Astrocyte (in vitro differentiated cells and primary cell): Measurements from ENCODE around the gene MTHFD1. TPM values are rescaled to one million over a fixed set of nuclear protein-coding genes. Genes with fewer than 3 reads are reported as not detected.

ENCODE experiments used
- DNase-seq: peaks from one replicate; pipeline ENCODE4 v3.0.0-alpha.2; 2010; ENCODE audit warnings: low read depth
- FAIRE-seq: peaks from 2 replicates; lab custom pipeline; 2011; peaks lifted over from hg19 to GRCh38; lab: Jason Lieb, UNC
- H2AFZ ChIP-seq: 2 replicates; pipeline ENCODE4 v1.6.0; 2012; ENCODE audit warnings: low read depth, low read length, inconsistent platforms
- H3K27ac ChIP-seq: 2 replicates; pipeline ENCODE4 v1.5.1; 2011; ENCODE audit warnings: low read depth, low read length, inconsistent platforms
- H3K27me3 ChIP-seq: 2 replicates; pipeline ENCODE4 v1.6.0; 2011; ENCODE audit warnings: low read length, inconsistent platforms; ENCODE audit not compliant: insufficient read depth
- H3K36me3 ChIP-seq: 2 replicates; pipeline ENCODE4 v1.5.1; 2011; ENCODE audit warnings: low read length, inconsistent platforms; ENCODE audit not compliant: insufficient read depth
- H3K4me1 ChIP-seq: 2 replicates; pipeline ENCODE4 v1.5.1; 2011; ENCODE audit warnings: low read length, inconsistent platforms; ENCODE audit not compliant: insufficient read depth
- H3K4me2 ChIP-seq: 2 replicates; pipeline ENCODE4 v1.6.0; 2012; ENCODE audit warnings: low read length, inconsistent platforms
- H3K4me3 ChIP-seq: 2 replicates; pipeline ENCODE4 v1.5.1; 2011; ENCODE audit warnings: low read depth, mild to moderate bottlenecking, low read length, inconsistent platforms; ENCODE audit not compliant: insufficient read depth
- H3K79me2 ChIP-seq: 2 replicates; pipeline ENCODE4 v1.6.0; 2012; ENCODE audit warnings: mild to moderate bottlenecking, low read length, inconsistent platforms; ENCODE audit not compliant: insufficient read depth
- H3K9ac ChIP-seq: 2 replicates; pipeline ENCODE4 v1.6.0; 2012; ENCODE audit warnings: mild to moderate bottlenecking, low read length, inconsistent platforms
- H3K9me3 ChIP-seq: 2 replicates; pipeline ENCODE4 v1.5.1; 2012; ENCODE audit warnings: low read depth, mild to moderate bottlenecking, low read length, inconsistent platforms; ENCODE audit not compliant: insufficient read depth
- H4K20me1 ChIP-seq: 2 replicates; pipeline ENCODE4 v1.6.0; 2012; ENCODE audit warnings: low read length, inconsistent platforms; ENCODE audit not compliant: insufficient read depth
- H3K27ac Mint-ChIP-seq: one replicate; pipeline ENCODE4 v1.8.0; 2021; ENCODE audit warnings: mild to moderate bottlenecking, mixed read lengths; ENCODE audit not compliant: unreplicated experiment
- H3K27me3 Mint-ChIP-seq: one replicate; pipeline ENCODE4 v1.8.0; 2021; ENCODE audit warnings: low read depth, mixed read lengths; ENCODE audit not compliant: unreplicated experiment
- H3K36me3 Mint-ChIP-seq: one replicate; pipeline ENCODE4 v1.8.0; 2021; ENCODE audit warnings: low read depth, mixed read lengths; ENCODE audit not compliant: unreplicated experiment
- H3K4me1 Mint-ChIP-seq: one replicate; pipeline ENCODE4 v1.8.0; 2021; ENCODE audit warnings: low read depth, mixed read lengths; ENCODE audit not compliant: unreplicated experiment
- H3K4me3 Mint-ChIP-seq: one replicate; pipeline ENCODE4 v1.8.0; 2021; ENCODE audit warnings: mild to moderate bottlenecking, moderate library complexity, mixed read lengths; ENCODE audit not compliant: unreplicated experiment
- H3K9me3 Mint-ChIP-seq: one replicate; pipeline ENCODE4 v1.8.0; 2021; ENCODE audit warnings: mild to moderate bottlenecking, mixed read lengths; ENCODE audit not compliant: unreplicated experiment
- EZH2 ChIP-seq: IDR thresholded peaks from 2 replicates; pipeline ENCODE4 v1.6.1; 2012; ENCODE audit warnings: mild to moderate bottlenecking, low read length, inconsistent platforms; ENCODE audit not compliant: insufficient read depth
- total RNA-seq: library from RNA; stranded (reverse); gene quantifications from 2 replicates; pipeline ENCODE4 v1.2.1, GENCODE V29; 2021
- TF ChIP-seq, protein P1 (sequence below): IDR thresholded peaks from 2 replicates; pipeline ENCODE4 v1.5.1; 2011; ENCODE audit warnings: low read depth, mild to moderate bottlenecking, inconsistent platforms, low read length, moderate library complexity; ENCODE audit not compliant: insufficient read depth

The MTHFD1 gene
- total RNA-seq, 1 donor from 2014 or later: 56.9 TPM

GRCh38 chr14:64509036-64509435 lies 120.9 kb downstream of the MTHFD1 start:
- peak overlapping the region; percentile 44 for H3K27ac Mint-ChIP-seq
- no peaks in the 10 kb centered on the region for H3K9me3 Mint-ChIP-seq
- no peak overlapping the region for H3K4me3 Mint-ChIP-seq

More at GRCh38 chr14:64509036-64509435, 120.9 kb downstream of the MTHFD1 start:
- H3K4me2 ChIP-seq: peak overlapping the region; percentile 21
- no peaks in the 10 kb centered on the region for H3K27me3 ChIP-seq
- no peak for DNase-seq
- H3K36me3 Mint-ChIP-seq: peaks cover 5% of the 10 kb centered on the region
- H2AFZ ChIP-seq: no peak overlapping the region
- H4K20me1 ChIP-seq: peaks cover 87% of the 10 kb centered on the region
- no peak overlapping the region for H3K27ac ChIP-seq
- no peak overlapping the region for H3K4me3 ChIP-seq
- H3K4me1 ChIP-seq: peaks cover 24% of the 10 kb centered on the region
- no peak for TF ChIP-seq EZH2
- TF ChIP-seq, protein P1, sequence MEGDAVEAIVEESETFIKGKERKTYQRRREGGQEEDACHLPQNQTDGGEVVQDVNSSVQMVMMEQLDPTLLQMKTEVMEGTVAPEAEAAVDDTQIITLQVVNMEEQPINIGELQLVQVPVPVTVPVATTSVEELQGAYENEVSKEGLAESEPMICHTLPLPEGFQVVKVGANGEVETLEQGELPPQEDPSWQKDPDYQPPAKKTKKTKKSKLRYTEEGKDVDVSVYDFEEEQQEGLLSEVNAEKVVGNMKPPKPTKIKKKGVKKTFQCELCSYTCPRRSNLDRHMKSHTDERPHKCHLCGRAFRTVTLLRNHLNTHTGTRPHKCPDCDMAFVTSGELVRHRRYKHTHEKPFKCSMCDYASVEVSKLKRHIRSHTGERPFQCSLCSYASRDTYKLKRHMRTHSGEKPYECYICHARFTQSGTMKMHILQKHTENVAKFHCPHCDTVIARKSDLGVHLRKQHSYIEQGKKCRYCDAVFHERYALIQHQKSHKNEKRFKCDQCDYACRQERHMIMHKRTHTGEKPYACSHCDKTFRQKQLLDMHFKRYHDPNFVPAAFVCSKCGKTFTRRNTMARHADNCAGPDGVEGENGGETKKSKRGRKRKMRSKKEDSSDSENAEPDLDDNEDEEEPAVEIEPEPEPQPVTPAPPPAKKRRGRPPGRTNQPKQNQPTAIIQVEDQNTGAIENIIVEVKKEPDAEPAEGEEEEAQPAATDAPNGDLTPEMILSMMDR: no peak
- H3K79me2 ChIP-seq: peaks cover 98% of the 10 kb centered on the region
- FAIRE-seq: no peak
- H3K36me3 ChIP-seq: peaks cover 5% of the 10 kb centered on the region
- peaks cover 41% of the 10 kb centered on the region for H3K4me1 Mint-ChIP-seq
- no peak overlapping the region for H3K9ac ChIP-seq
- H3K9me3 ChIP-seq: no peaks in the 10 kb centered on the region
- no peaks in the 10 kb centered on the region for H3K27me3 Mint-ChIP-seq

Other genes with a start within 250 kb of the MTHFD1 start
- 0.16 TPM in 1 of 2 replicates, not detected in the other for gene ESR2, start 94.0 kb upstream of the MTHFD1 start, total RNA-seq
- gene AKAP5, start 77.1 kb downstream of the MTHFD1 start, total RNA-seq: 2.9 and 3.1 TPM in 2 replicates
- 9.5 and 9.7 TPM in 2 replicates for gene ZBTB25, start 115.5 kb downstream of the MTHFD1 start, total RNA-seq
- gene ZBTB1, start 116.4 kb downstream of the MTHFD1 start, total RNA-seq: 43.0 and 45.2 TPM in 2 replicates
- 2.8 and 3.5 TPM in 2 replicates for gene HSPA2, start 152.4 kb downstream of the MTHFD1 start, total RNA-seq
- gene PPP1R36, start 161.6 kb downstream of the MTHFD1 start, total RNA-seq: 0.91 and 0.94 TPM in 2 replicates